Liver (tissue), 3 donors: ENCODE results near the gene EGFLAM.

Source experiments
- FOXA1 ChIP-seq: IDR thresholded peaks from 2 replicates; pipeline ENCODE4 v1.6.1; 2016; ENCODE audit warnings: antibody characterized with exemption
- FOXA2 ChIP-seq: IDR thresholded peaks from 2 replicates; pipeline ENCODE4 v1.6.1; 2016; ENCODE audit warnings: antibody characterized with exemption
- GABPA ChIP-seq, 2 donors: IDR thresholded peaks in 1 of 2; conservative IDR thresholded peaks in 1 of 2; 2 replicates each; pipeline ENCODE4 v1.6.1; 2016; ENCODE audit warnings: antibody characterized with exemption in 2 of 2, mild to moderate bottlenecking in 1 of 2, moderate library complexity in 1 of 2
- HNF4A ChIP-seq, 2 donors: conservative IDR thresholded peaks; 2 replicates each; pipeline ENCODE4 v1.6.1; 2016; ENCODE audit warnings: antibody characterized with exemption in 2 of 2, mild to moderate bottlenecking in 2 of 2
- JUND ChIP-seq, 2 donors: IDR thresholded peaks; 2 replicates each; pipeline ENCODE4 v1.6.1; 2016; ENCODE audit warnings: antibody characterized with exemption in 2 of 2
- NR2F2 ChIP-seq: IDR thresholded peaks from 2 replicates; pipeline ENCODE4 v1.6.1; 2016; ENCODE audit warnings: antibody characterized with exemption
- RAD21 ChIP-seq, 2 donors: IDR thresholded peaks; 2 replicates each; pipeline ENCODE4 v1.6.1; 2016; ENCODE audit warnings: antibody characterized with exemption in 2 of 2, mild to moderate bottlenecking in 2 of 2
- TAF1 ChIP-seq: conservative IDR thresholded peaks from 2 replicates; pipeline ENCODE4 v1.6.1; 2016; ENCODE audit warnings: antibody characterized with exemption, mild to moderate bottlenecking
- TF ChIP-seq, protein P1 (sequence below): fragments of 150-350 bp; IDR thresholded peaks from 2 replicates; pipeline ENCODE4 v1.5.1; 2017; ENCODE audit warnings: improper control_type of control experiment, low read depth, low read length; ENCODE audit not compliant: missing input control
- TF ChIP-seq, protein P2 (sequence below): IDR thresholded peaks from 2 replicates; pipeline ENCODE4 v1.6.1; 2016; ENCODE audit warnings: antibody characterized with exemption
- TF ChIP-seq, protein P3 (sequence below): IDR thresholded peaks from 2 replicates; pipeline ENCODE4 v1.6.1; 2016; ENCODE audit warnings: antibody characterized with exemption
- TF ChIP-seq, protein P4 (sequence below): IDR thresholded peaks from 2 replicates; pipeline ENCODE4 v1.6.1; 2016; ENCODE audit warnings: antibody characterized with exemption
- TF ChIP-seq, protein P5 (sequence below): IDR thresholded peaks from 2 replicates; pipeline ENCODE4 v1.6.1; 2016; ENCODE audit warnings: antibody characterized with exemption, mild to moderate bottlenecking
- donor health status: healthy.
- donor health status: healthy.

DNA sequence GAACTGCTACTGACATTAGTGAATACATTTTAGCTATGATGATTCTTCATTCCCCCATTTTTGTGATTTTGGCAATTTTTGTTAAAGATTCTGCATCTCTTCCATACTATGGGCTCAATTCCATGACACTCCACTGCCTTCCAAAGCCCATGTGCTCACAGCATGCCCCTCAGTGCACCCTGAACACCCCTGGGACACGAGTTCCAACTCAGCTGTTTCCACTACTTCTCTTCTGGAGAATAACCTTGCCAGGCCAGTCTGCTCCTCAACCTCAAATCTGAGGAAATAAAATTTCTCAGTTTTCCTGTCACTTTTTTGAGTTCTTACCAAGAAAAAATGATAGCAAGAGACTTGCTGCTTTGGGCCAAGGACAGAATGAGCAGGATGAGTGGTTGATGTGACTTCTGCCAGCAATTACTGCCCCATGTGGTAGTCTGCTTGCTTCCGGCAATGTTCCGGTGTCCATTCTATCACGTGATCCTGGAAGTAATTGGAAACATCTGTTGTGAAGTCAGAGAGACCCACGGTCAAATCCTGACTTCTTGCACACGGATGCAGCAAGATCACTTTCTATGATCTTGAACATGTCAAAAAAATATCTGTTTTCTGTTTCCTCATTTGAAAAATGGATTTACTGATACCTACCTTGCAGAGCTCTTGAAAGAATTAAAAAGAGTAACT lies 58.3 kb downstream of the EGFLAM start:
- TF ChIP-seq, protein P1, sequence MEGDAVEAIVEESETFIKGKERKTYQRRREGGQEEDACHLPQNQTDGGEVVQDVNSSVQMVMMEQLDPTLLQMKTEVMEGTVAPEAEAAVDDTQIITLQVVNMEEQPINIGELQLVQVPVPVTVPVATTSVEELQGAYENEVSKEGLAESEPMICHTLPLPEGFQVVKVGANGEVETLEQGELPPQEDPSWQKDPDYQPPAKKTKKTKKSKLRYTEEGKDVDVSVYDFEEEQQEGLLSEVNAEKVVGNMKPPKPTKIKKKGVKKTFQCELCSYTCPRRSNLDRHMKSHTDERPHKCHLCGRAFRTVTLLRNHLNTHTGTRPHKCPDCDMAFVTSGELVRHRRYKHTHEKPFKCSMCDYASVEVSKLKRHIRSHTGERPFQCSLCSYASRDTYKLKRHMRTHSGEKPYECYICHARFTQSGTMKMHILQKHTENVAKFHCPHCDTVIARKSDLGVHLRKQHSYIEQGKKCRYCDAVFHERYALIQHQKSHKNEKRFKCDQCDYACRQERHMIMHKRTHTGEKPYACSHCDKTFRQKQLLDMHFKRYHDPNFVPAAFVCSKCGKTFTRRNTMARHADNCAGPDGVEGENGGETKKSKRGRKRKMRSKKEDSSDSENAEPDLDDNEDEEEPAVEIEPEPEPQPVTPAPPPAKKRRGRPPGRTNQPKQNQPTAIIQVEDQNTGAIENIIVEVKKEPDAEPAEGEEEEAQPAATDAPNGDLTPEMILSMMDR: no peak
- TF ChIP-seq FOXA2: no peak
- TF ChIP-seq HNF4A (conservative IDR thresholded peaks at IDR 0.05): no peak
- peak in 1 of 2 donors; percentile 21 for TF ChIP-seq RAD21 (IDR thresholded peaks at IDR 0.05)
- TF ChIP-seq, protein P2, sequence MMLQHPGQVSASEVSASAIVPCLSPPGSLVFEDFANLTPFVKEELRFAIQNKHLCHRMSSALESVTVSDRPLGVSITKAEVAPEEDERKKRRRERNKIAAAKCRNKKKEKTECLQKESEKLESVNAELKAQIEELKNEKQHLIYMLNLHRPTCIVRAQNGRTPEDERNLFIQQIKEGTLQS: no peak
- TF ChIP-seq, protein P3, sequence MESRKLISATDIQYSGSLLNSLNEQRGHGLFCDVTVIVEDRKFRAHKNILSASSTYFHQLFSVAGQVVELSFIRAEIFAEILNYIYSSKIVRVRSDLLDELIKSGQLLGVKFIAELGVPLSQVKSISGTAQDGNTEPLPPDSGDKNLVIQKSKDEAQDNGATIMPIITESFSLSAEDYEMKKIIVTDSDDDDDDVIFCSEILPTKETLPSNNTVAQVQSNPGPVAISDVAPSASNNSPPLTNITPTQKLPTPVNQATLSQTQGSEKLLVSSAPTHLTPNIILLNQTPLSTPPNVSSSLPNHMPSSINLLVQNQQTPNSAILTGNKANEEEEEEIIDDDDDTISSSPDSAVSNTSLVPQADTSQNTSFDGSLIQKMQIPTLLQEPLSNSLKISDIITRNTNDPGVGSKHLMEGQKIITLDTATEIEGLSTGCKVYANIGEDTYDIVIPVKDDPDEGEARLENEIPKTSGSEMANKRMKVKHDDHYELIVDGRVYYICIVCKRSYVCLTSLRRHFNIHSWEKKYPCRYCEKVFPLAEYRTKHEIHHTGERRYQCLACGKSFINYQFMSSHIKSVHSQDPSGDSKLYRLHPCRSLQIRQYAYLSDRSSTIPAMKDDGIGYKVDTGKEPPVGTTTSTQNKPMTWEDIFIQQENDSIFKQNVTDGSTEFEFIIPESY: no peak
- TF ChIP-seq JUND (IDR thresholded peaks at IDR 0.05): no peak
- TF ChIP-seq FOXA1: no peak
- TF ChIP-seq, protein P4, sequence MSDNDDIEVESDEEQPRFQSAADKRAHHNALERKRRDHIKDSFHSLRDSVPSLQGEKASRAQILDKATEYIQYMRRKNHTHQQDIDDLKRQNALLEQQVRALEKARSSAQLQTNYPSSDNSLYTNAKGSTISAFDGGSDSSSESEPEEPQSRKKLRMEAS: no peak
- TF ChIP-seq, protein P5, sequence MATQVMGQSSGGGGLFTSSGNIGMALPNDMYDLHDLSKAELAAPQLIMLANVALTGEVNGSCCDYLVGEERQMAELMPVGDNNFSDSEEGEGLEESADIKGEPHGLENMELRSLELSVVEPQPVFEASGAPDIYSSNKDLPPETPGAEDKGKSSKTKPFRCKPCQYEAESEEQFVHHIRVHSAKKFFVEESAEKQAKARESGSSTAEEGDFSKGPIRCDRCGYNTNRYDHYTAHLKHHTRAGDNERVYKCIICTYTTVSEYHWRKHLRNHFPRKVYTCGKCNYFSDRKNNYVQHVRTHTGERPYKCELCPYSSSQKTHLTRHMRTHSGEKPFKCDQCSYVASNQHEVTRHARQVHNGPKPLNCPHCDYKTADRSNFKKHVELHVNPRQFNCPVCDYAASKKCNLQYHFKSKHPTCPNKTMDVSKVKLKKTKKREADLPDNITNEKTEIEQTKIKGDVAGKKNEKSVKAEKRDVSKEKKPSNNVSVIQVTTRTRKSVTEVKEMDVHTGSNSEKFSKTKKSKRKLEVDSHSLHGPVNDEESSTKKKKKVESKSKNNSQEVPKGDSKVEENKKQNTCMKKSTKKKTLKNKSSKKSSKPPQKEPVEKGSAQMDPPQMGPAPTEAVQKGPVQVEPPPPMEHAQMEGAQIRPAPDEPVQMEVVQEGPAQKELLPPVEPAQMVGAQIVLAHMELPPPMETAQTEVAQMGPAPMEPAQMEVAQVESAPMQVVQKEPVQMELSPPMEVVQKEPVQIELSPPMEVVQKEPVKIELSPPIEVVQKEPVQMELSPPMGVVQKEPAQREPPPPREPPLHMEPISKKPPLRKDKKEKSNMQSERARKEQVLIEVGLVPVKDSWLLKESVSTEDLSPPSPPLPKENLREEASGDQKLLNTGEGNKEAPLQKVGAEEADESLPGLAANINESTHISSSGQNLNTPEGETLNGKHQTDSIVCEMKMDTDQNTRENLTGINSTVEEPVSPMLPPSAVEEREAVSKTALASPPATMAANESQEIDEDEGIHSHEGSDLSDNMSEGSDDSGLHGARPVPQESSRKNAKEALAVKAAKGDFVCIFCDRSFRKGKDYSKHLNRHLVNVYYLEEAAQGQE: no peak
- no peak for TF ChIP-seq TAF1
- peak; percentile 38 for TF ChIP-seq NR2F2
- no peak for TF ChIP-seq GABPA (IDR thresholded peaks at IDR 0.05 in 1 of 2, conservative IDR thresholded peaks at IDR 0.05 in 1 of 2)
